ENCODE measurements around the gene OR1M1.
"Not testable (repeated sequence)": the region's sequence is repeated elsewhere in the genome, so short reads cannot be mapped to it uniquely, and the experiment has no call there.

OR1M1 gene, protein sequence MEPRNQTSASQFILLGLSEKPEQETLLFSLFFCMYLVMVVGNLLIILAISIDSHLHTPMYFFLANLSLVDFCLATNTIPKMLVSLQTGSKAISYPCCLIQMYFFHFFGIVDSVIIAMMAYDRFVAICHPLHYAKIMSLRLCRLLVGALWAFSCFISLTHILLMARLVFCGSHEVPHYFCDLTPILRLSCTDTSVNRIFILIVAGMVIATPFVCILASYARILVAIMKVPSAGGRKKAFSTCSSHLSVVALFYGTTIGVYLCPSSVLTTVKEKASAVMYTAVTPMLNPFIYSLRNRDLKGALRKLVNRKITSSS

DNA sequence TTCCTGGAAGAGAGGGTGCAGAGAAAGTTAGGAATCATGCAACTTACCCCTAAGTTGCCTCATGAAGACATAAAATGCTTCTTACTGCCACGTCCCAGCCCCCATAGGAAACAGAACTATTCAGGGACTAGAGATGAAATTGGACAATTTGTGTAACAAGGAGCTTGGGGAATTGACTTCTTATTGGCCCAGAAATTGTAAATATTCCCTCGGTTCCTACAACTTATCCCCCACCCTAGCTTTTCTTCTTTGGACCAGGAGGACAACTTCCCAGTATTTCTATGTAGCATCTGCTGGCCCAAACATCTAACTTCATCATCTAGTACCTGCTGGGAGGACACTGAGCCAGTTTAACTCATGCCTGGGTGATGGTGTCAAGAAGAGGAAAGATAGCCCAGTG, at the start of gene OR1M1:
OR1M1 (plus strand) TSS at position 301 of the 400 bp plus-strand sequence. CDS start 6,184 bp downstream, outside the sequence.
- H3K27me3 ChIP-seq (ENCODE audit: control insufficient read depth, insufficient read depth, low read length) = no peaks in the 10 kb centered on the region
- H3K4me3 ChIP-seq (ENCODE audit: low read depth, low read length) = no peak within 1 kb of the TSS
- H3K4me1 ChIP-seq (ENCODE audit: control insufficient read depth, insufficient read depth, low read length) = no peaks in the 10 kb centered on the region
- no peak within 1 kb of the TSS for H3K9ac ChIP-seq (ENCODE audit: low read depth, low read length)
- peaks cover 39% of the 10 kb centered on the region for H3K9me3 ChIP-seq (ENCODE audit: control insufficient read depth, insufficient read depth, low read length)
- H3K36me3 ChIP-seq (ENCODE audit: control insufficient read depth, insufficient read depth, low read length) = no peaks in the 10 kb centered on the region
- no peak within 1 kb of the TSS for H3K27ac ChIP-seq (ENCODE audit: low read depth, low read length)

DNA sequence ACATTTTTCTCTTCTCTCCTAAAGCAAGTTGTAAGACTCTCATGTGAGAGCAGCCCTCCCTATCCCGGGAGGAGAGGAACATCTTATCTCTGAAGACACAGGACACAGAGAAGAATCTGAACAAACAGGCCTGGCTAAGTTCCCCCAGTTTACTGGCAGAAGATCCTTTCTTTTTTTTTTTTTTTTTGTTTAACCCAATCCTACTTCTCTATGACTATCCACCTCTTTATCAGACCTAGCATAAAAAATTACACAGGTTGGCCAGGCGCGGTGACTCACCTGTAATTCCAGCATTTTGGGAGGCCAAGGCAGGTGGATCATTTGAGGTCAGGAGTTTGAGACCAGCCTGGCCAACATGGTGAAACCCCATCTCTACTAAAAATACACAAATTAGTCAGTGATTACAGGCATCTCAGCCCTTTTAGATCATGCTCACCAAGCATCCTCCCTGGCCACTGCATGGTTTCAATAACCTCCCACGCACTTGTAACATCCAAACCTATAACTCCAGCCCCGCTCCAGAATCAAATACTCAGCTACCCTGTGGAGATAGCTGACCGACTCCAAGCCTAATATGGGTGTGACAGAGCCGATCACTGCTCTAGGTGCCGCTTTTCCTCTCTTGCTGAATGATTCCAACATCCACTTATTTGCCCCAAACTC, 49.3 kb upstream of the OR1M1 start:
- Histone ChIP-seq H3K27ac (ENCODE audit: low read depth, low read length) (no peak overlapping the region), H3K4me1 (ENCODE audit: control insufficient read depth, insufficient read depth, low read length) (no peaks in the 10 kb centered on the region), H3K4me3 (ENCODE audit: low read depth, low read length) (no peak overlapping the region), H3K9ac (ENCODE audit: low read depth, low read length) (no peak overlapping the region), H3K27me3 (ENCODE audit: control insufficient read depth, insufficient read depth, low read length) (no peaks in the 10 kb centered on the region), H3K9me3 (ENCODE audit: control insufficient read depth, insufficient read depth, low read length) (peaks cover 5% of the 10 kb centered on the region; the same call in 1 of the 2 replicates), H3K36me3 (ENCODE audit: control insufficient read depth, insufficient read depth, low read length) (no peaks in the 10 kb centered on the region)

DNA sequence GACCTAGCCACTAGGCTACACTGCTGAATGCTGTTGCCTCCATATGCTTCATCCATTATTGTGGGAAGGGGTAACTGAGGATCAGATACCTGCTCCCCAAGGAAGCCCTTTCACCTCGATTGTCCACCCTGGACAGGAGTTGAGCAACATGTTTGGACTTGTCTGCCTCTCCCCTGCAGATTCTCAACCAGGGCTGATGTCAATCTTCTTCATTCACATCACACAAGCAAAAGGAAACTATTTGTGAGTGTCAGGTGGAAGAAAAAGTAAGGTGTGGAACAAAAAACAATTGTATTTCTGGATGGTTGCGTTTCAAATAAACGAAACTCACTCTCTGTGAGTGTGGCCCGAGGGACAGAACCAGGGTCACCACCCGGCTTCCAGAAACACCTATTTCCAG, 47.1 kb upstream of the OR1M1 start:
- H3K4me1 ChIP-seq (ENCODE audit: control insufficient read depth, insufficient read depth, low read length) = no peaks in the 10 kb centered on the region
- no peak overlapping the region for H3K4me3 ChIP-seq (ENCODE audit: low read depth, low read length)
- H3K9ac ChIP-seq (ENCODE audit: low read depth, low read length) = no peak overlapping the region

DNA sequence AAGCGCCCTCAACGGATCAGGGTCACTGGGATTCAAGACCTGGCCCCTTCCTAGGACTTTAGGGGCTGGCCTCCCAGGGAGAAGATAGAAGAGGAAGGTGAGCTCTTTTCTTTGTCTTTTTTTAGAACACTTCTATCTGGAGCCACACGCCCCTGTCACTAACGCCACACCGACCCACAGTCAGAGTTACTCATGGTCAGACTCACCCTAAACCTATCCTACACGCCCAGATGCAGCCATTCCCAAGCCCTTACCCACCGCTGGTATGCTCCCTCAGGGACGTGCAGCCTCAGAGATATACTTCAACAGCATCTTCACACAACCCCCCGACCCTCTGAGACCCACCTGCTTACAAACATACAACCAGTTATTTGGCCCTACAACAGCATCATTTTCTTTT, 46.7 kb upstream of the OR1M1 start:
- Histone ChIP-seq H3K9me3 (ENCODE audit: control insufficient read depth, insufficient read depth, low read length) (peaks cover 3% of the 10 kb centered on the region; the same call in 1 of the 2 replicates), H3K4me1 (ENCODE audit: control insufficient read depth, insufficient read depth, low read length) (no peaks in the 10 kb centered on the region), H3K27me3 (ENCODE audit: control insufficient read depth, insufficient read depth, low read length) (no peaks in the 10 kb centered on the region), H3K27ac (ENCODE audit: low read depth, low read length) (no peak overlapping the region), H3K36me3 (ENCODE audit: control insufficient read depth, insufficient read depth, low read length) (no peaks in the 10 kb centered on the region), H3K4me3 (ENCODE audit: low read depth, low read length) (no peak overlapping the region), H3K9ac (ENCODE audit: low read depth, low read length) (no peak overlapping the region)

More for the DNA sequence above, 47.1 kb upstream of the OR1M1 start:
- H3K36me3 ChIP-seq (ENCODE audit: control insufficient read depth, insufficient read depth, low read length) = no peaks in the 10 kb centered on the region
- no peaks in the 10 kb centered on the region for H3K27me3 ChIP-seq (ENCODE audit: control insufficient read depth, insufficient read depth, low read length)
- no peak overlapping the region for H3K27ac ChIP-seq (ENCODE audit: low read depth, low read length)
- H3K9me3 ChIP-seq (ENCODE audit: control insufficient read depth, insufficient read depth, low read length) = peaks cover 3% of the 10 kb centered on the region; the same call in 1 of the 2 replicates

DNA sequence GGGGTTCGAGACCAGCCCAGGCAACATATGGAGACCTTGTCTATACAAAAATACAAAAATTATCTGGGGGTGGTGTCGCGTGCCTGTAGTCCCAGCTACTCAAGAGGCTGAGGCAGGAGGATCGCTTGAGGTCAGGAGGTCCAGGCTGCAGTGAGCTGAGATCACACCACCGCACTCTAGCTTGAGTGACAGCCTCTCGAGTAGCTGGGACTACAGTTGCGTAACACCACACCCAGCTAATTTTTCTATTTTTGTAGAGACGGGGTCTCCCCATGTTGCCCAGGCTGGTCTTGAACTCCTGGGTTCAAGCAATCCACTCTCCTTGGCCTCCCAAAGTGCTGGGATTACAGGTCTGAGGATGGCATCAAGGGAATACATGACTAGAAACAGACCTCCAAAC, 45.8 kb upstream of the OR1M1 start:
- Histone ChIP-seq H3K36me3 (ENCODE audit: control insufficient read depth, insufficient read depth, low read length) (no peaks in the 10 kb centered on the region), H3K27ac (ENCODE audit: low read depth, low read length) (no peak overlapping the region), H3K27me3 (ENCODE audit: control insufficient read depth, insufficient read depth, low read length) (no peaks in the 10 kb centered on the region), H3K9ac (ENCODE audit: low read depth, low read length) (no peak overlapping the region), H3K4me3 (ENCODE audit: low read depth, low read length) (no peak overlapping the region), H3K9me3 (ENCODE audit: control insufficient read depth, insufficient read depth, low read length) (peaks cover 3% of the 10 kb centered on the region; the same call in 1 of the 2 replicates), H3K4me1 (ENCODE audit: control insufficient read depth, insufficient read depth, low read length) (no peaks in the 10 kb centered on the region)

DNA sequence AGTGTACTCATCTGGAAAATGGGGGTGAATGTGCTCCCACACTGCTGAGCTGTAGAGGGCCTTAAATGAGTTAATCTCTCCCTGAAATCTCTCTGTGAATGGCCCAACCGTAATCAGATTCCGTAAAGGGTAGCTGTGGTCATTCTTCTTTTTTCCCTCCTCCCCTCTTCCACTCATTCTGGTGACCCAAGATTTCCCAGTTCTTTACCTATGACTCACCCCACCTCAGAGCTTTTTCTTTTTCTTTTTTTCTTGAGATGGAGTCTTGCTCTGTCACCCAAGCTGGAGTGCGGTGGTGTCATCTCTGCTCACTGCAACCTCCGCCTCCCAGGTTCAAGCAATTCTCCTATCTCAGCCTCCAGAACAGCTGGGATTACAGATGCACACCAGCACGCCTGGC, 43.3 kb upstream of the OR1M1 start:
- no peaks in the 10 kb centered on the region for H3K4me1 ChIP-seq (ENCODE audit: control insufficient read depth, insufficient read depth, low read length)
- H3K36me3 ChIP-seq (ENCODE audit: control insufficient read depth, insufficient read depth, low read length) = no peaks in the 10 kb centered on the region
- H3K9ac ChIP-seq (ENCODE audit: low read depth, low read length) = no peak overlapping the region
- no peak overlapping the region for H3K27ac ChIP-seq (ENCODE audit: low read depth, low read length)
- H3K4me3 ChIP-seq (ENCODE audit: low read depth, low read length) = no peak overlapping the region
- no peaks in the 10 kb centered on the region for H3K27me3 ChIP-seq (ENCODE audit: control insufficient read depth, insufficient read depth, low read length)
- no peaks in the 10 kb centered on the region; the same call in 1 of the 2 replicates for H3K9me3 ChIP-seq (ENCODE audit: control insufficient read depth, insufficient read depth, low read length)

DNA sequence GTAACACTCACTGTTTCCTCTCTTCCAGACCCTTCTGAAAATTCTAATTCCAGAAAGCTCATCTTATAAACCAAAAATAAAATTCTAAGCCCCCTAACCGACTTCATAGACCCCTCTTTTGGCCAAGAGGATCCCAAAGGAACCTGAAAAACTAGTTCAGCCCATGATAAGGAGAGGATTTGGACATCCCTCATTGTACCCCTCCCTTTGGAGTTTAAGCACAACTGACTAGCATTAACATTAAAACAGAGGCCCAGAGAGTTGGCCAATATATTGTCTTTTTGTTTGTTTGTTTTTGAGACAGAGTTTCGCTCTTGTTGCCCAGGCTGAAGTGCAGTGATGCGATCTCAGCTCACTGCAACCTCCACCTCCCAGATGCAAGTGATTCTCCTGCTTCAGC, 42.4 kb upstream of the OR1M1 start:
- no peaks in the 10 kb centered on the region for H3K4me1 ChIP-seq (ENCODE audit: control insufficient read depth, insufficient read depth, low read length)
- no peaks in the 10 kb centered on the region for H3K36me3 ChIP-seq (ENCODE audit: control insufficient read depth, insufficient read depth, low read length)
- no peak overlapping the region for H3K9ac ChIP-seq (ENCODE audit: low read depth, low read length)
- no peaks in the 10 kb centered on the region for H3K27me3 ChIP-seq (ENCODE audit: control insufficient read depth, insufficient read depth, low read length)
- no peak overlapping the region for H3K27ac ChIP-seq (ENCODE audit: low read depth, low read length)
- no peak overlapping the region for H3K4me3 ChIP-seq (ENCODE audit: low read depth, low read length)
- H3K9me3 ChIP-seq (ENCODE audit: control insufficient read depth, insufficient read depth, low read length) = no peaks in the 10 kb centered on the region; the same call in 1 of the 2 replicates

DNA sequence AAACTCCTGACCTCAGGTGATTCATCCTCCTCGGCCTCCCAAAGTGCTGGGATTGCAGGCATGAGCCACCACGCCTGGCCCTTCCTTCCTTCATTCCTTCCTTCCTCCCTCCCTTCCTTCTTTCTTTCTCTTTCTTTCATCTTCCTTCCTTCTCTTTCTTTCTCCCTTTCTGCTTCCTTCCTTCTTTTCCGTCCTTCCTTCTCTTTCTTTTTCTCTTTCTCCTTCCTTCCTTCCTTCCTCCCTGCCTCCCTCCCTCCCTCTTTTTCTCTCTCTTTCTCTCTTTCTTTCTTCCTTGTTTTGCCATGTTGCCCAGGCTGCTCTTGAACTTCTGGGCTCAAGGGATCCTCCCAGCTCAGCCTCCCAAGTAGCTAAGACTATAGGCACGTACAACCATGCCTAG, 40.2 kb upstream of the OR1M1 start:
- Histone ChIP-seq H3K9me3 (ENCODE audit: control insufficient read depth, insufficient read depth, low read length) (no peaks in the 10 kb centered on the region; the same call in 1 of the 2 replicates), H3K36me3 (ENCODE audit: control insufficient read depth, insufficient read depth, low read length) (no peaks in the 10 kb centered on the region), H3K27me3 (ENCODE audit: control insufficient read depth, insufficient read depth, low read length) (no peaks in the 10 kb centered on the region), H3K27ac (ENCODE audit: low read depth, low read length) (no peak overlapping the region), H3K4me3 (ENCODE audit: low read depth, low read length) (no peak overlapping the region), H3K4me1 (ENCODE audit: control insufficient read depth, insufficient read depth, low read length) (no peaks in the 10 kb centered on the region), H3K9ac (ENCODE audit: low read depth, low read length) (no peak overlapping the region)

DNA sequence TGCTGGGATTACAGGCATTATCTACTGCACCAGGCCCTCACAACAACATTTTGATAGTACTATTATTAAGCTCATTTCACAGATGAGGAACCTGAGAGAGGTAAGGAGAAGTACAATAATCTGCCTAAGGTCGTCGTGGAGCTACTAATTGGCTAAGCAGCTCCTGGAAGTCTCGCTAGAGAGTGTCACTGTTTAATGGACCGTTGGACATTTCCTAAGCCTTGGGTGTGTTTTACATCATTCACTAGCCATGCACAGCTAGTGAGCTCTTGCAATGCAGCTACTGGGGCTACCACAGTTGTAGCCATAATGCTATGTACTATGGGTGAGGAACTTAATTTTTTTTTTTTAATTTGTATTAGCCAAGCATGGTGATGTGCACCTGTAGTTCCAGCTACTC, 34.0 kb upstream of the OR1M1 start:
- Histone ChIP-seq H3K9ac (ENCODE audit: low read depth, low read length) (no peak overlapping the region), H3K4me3 (ENCODE audit: low read depth, low read length) (no peak overlapping the region), H3K27me3 (ENCODE audit: control insufficient read depth, insufficient read depth, low read length) (no peaks in the 10 kb centered on the region), H3K9me3 (ENCODE audit: control insufficient read depth, insufficient read depth, low read length) (0 out of 2 replicates have a peak, but pooled peaks cover 6% of the 10 kb centered on the region), H3K4me1 (ENCODE audit: control insufficient read depth, insufficient read depth, low read length) (no peaks in the 10 kb centered on the region), H3K27ac (ENCODE audit: low read depth, low read length) (no peak overlapping the region), H3K36me3 (ENCODE audit: control insufficient read depth, insufficient read depth, low read length) (no peaks in the 10 kb centered on the region)

DNA sequence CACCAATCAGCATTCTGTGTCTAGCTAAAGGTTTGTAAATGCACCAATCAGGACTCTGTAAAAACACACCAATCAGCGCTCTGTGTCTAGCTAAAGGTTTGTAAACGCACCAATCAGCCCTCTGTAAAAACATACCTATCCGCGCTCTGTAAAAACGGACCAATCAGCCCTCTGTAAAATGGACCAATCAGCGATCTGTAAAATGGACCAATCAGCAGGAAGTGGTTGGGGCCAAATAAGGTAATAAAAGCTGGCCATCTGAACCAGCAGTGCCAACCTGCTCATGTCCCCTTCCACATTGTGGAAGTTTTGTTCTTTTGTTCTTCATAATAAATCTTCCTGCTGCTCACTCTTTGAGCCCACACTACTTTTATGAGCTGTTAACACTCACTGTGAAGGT, 33.2 kb upstream of the OR1M1 start:
- not testable (repeated sequence) for H3K9ac ChIP-seq (ENCODE audit: low read depth, low read length); H3K4me3 ChIP-seq (ENCODE audit: low read depth, low read length); H3K36me3 ChIP-seq (ENCODE audit: control insufficient read depth, insufficient read depth, low read length); H3K9me3 ChIP-seq (ENCODE audit: control insufficient read depth, insufficient read depth, low read length); H3K27ac ChIP-seq (ENCODE audit: low read depth, low read length); H3K27me3 ChIP-seq (ENCODE audit: control insufficient read depth, insufficient read depth, low read length); H3K4me1 ChIP-seq (ENCODE audit: control insufficient read depth, insufficient read depth, low read length)

DNA sequence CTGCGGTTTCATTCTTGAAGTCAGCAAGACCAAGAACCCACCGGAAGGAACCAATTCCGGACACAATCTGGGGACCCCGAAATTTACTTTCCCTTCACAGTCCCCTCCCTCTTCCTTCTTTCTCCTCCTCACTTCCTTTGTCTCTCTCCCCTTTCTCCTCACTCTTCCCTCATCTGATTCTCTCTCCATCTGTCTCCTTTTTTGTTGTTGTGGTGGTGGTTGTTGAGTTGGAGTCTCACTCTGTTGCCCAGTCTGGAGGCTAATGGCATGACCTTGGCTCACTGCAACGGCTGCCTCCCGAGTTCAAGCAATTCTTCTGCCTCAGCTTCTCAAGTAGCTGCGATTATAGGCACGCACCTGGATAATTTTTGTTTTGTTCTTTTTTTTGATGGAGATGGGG, 32.7 kb upstream of the OR1M1 start:
- no peak overlapping the region for H3K4me3 ChIP-seq (ENCODE audit: low read depth, low read length)
- no peak overlapping the region for H3K9ac ChIP-seq (ENCODE audit: low read depth, low read length)
- H3K9me3 ChIP-seq (ENCODE audit: control insufficient read depth, insufficient read depth, low read length) = 0 out of 2 replicates have a peak, but pooled peaks cover 6% of the 10 kb centered on the region
- no peak overlapping the region for H3K27ac ChIP-seq (ENCODE audit: low read depth, low read length)
- H3K27me3 ChIP-seq (ENCODE audit: control insufficient read depth, insufficient read depth, low read length) = no peaks in the 10 kb centered on the region
- no peaks in the 10 kb centered on the region for H3K36me3 ChIP-seq (ENCODE audit: control insufficient read depth, insufficient read depth, low read length)
- no peaks in the 10 kb centered on the region for H3K4me1 ChIP-seq (ENCODE audit: control insufficient read depth, insufficient read depth, low read length)
